Spinal cord (tissue), 10 donors: ENCODE data around the gene QRICH1. TPM values are rescaled to one million over a fixed set of nuclear protein-coding genes. Genes with fewer than 3 reads are reported as not detected.

ENCODE experiments used
- DNase-seq, 6 donors: peaks; one replicate each; pipeline versions ENCODE4 v3.0.0 to v3.0.0-alpha.2; 2013 to 2015; ENCODE audit warnings: low spot score in 6 of 6, low read depth in 4 of 6
- H3K27ac ChIP-seq: one replicate; pipeline ENCODE4 v1.5.1; 2013; ENCODE audit warnings: low read depth, low read length, control low read depth
- H3K27me3 ChIP-seq: one replicate; pipeline ENCODE4 v1.6.1; 2013; ENCODE audit warnings: low read length; ENCODE audit not compliant: control insufficient read depth, insufficient read depth
- H3K36me3 ChIP-seq: one replicate; pipeline ENCODE4 v1.6.1; 2013; ENCODE audit warnings: low read length; ENCODE audit not compliant: control insufficient read depth, insufficient read depth
- H3K4me1 ChIP-seq: one replicate; pipeline ENCODE4 v1.6.1; 2013; ENCODE audit warnings: low read length; ENCODE audit not compliant: control insufficient read depth, insufficient read depth
- H3K4me3 ChIP-seq: one replicate; pipeline ENCODE4 v1.5.1; 2013; ENCODE audit warnings: low read depth, low read length, control low read depth
- H3K9me3 ChIP-seq: one replicate; pipeline ENCODE4 v1.6.1; 2013; ENCODE audit warnings: low read length; ENCODE audit not compliant: control insufficient read depth, insufficient read depth
- WGBS: methylation state at CpG from one replicate; pipeline ENCODE4 v1.1.5; 2013; ENCODE audit warnings: missing lambda C conversion rate; ENCODE audit not compliant: insufficient coverage; 5-methylcytosine and 5-hydroxymethylcytosine counted together
- polyA plus RNA-seq, 2 donors: library from polyadenylated mRNA; unstranded; fragments of 120-200 nt; gene quantifications; one replicate each; pipeline ENCODE4 v1.2.1, GENCODE V29; 2013; ENCODE audit not compliant: insufficient read length in 2 of 2
- total RNA-seq, 2 donors: library from RNA; depleted of rRNA in 1 of 2; stranded (reverse); fragments of 120-200 nt in 1 of 2; fragments of >200 nt in 1 of 2; gene quantifications; one replicate each; pipeline versions ENCODE4 v1.2.3 to v1.2.4, GENCODE V29; 2013 to 2014
- donor health status: healthy.

Gene QRICH1
- total and polyA plus RNA-seq, 4 donors: 62.9 to 104 (median 82.3) TPM

DNA sequence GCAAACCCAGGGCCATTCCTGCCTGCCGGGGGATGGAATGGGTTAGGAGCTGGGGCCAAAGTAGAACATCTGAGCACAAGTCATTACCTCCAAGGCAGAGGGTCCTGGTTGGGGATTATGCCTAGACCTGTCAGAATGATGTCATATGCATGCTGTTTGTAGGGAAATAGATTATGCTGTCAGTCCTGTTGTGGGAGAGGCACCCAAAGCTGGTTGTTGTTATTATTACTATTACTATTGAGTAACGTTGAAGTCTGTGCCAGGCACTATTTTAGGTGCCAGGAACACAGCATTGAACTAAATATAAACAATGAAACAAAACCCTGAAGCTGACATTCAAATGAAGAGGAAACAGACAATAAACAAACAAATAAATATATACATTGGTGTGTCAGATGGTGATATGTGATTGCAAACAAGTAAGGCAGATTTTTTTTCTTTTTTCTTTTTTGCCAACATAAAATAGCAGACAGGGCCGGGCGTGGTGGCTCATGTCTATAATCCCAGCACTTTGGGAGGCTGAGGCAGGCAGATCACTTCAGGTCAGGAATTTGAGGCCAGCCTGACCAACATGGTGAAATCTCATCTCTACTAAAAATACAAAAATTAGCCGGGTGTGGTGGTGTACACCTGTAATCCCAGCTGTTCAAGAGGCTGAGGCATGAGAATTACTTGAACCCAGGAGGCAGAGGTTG is 101.9 kb downstream of the QRICH1 start:
- DNase-seq: no peak
- peak overlapping the region; percentile 62 for H3K4me3 ChIP-seq
- peaks cover 30% of the 10 kb centered on the region for H3K4me1 ChIP-seq
- H3K9me3 ChIP-seq: no peaks in the 10 kb centered on the region
- H3K36me3 ChIP-seq: peaks cover 30% of the 10 kb centered on the region
- 89% methylated on average over 3 of the region's 5 CpGs for whole genome bisulfite sequencing
- H3K27ac ChIP-seq: no peak overlapping the region
- H3K27me3 ChIP-seq: no peaks in the 10 kb centered on the region

DNA sequence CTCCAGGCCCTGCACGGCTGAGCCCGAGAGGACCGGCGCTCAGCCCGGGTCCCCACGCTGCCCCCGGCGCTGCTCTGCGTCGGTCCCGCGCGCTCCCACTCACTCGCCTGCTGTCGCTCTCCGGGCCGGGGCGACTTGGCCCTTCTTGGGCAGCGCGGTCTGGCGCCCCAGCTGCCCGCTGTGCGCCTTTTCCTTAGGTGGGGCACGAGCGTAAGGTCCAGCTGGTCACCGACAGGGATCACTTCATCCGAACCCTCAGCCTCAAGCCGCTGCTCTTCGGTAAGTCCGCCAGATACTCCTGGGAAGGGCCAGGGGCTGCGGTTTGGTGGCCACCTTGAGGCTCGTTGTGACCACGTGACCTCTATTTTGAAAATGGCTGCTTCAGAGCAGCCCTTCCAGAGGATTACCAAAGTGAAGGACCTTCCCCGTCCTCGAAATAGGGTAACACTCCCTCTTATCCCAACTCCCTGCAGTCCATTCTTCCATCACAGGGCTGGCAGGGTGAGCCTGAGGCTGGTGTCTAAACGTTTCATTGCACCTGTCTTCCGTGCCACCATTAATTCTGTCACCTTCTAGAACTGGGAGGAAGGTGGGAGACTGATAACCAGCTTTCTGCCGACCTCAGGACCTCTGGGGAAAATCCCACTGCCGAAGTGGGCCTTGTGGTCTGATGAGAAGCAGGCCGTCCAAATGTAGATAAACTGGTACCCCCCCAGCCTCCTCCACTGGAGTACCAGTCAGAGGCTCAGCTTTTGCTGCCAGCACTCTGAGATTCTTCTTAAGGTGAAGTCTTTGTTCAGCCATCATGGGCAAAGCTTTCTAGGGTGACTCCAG is 103.0 kb downstream of the QRICH1 start:
- H3K4me1 ChIP-seq: peaks cover 30% of the 10 kb centered on the region
- H3K27ac ChIP-seq: peak overlapping the region; percentile 66
- peak in 2 of 6 donors; percentile 64 to 84 for DNase-seq
- no peaks in the 10 kb centered on the region for H3K9me3 ChIP-seq
- H3K27me3 ChIP-seq: no peaks in the 10 kb centered on the region
- 1% methylated on average over 36 of the region's 40 CpGs for WGBS
- peaks cover 27% of the 10 kb centered on the region for H3K36me3 ChIP-seq
- H3K4me3 ChIP-seq: peak overlapping the region; percentile 62

DNA sequence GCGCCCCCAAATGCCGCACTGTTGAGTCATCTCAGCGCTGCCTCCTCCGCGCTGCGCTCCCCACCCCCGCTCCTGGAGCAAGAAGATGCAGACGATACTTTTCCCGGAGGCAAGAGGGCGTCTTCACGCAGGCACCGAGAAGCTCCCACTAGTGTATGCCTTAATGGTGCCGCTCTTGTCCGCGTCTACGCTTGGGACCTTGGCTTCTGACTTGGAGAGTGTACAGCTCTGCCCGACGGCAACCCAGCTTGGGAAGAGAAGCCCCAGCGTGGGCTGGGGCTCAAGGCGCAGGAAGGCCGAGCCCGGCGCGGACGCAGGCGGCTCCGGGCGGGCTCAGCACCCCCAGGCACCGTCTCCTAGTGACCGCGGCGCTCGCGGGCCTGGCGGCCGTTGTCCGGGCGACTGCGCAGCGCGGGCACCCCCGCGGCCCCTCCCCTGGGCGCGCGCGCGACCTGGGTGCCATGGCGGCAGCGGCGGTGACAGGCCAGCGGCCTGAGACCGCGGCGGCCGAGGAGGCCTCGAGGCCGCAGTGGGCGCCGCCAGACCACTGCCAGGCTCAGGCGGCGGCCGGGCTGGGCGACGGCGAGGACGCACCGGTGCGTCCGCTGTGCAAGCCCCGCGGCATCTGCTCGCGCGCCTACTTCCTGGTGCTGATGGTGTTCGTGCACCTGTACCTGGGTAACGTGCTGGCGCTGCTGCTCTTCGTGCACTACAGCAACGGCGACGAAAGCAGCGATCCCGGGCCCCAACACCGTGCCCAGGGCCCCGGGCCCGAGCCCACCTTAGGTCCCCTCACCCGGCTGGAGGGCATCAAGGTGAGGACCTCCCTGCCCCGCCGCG is 103.9 kb downstream of the QRICH1 start, which contains the start of gene P4HTM:
TSS of gene P4HTM (plus strand) at position 446 of the 840 bp plus-strand sequence. CDS start at position 462, 16 bp downstream.
- Histone ChIP-seq H3K27ac (peak within 1 kb of the TSS; percentile 98), H3K9me3 (no peaks in the 10 kb centered on the region), H3K36me3 (peaks cover 24% of the 10 kb centered on the region), H3K4me1 (peaks cover 30% of the 10 kb centered on the region), H3K4me3 (peak within 1 kb of the TSS; percentile 81), H3K27me3 (no peaks in the 10 kb centered on the region)
- DNase-seq: peak in 5 of 6 donors; percentile 69 to 96 (median 80)
- WGBS: under 1% methylated on average over 91 of the region's 91 CpGs

DNA sequence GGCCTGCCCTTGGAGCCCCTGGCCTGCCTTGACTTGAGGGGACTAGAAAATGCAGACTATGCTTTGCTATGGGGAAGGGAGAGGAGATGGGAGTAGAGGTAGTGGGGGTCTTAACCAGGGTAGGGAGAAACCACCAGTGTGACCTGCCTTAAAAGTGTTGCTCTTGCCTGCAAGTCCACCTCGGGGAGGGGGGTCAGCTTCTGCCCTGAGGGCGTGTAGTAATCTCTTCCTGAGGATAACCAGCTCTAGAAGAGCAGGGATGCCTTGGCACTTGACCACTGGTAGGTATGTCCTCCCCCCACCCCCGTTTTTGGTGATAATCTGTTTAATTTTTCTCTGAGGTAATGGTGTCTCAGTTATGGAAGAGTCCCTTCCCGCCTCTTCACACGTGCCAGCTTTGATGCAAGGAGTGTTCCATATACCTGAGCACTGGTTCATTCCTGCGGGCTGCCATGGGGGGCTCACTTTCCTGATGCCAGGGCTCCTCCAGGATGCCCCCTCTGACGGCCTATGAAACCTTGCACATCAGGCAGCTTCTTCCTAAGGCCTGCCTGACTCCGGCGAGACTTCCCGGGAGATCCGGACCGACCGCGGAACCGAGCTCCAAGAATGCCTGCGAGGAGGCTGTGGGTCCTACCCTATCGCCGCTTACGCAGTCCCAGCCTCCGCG is 104.6 kb downstream of the QRICH1 start:
- Histone ChIP-seq H3K27me3 (no peaks in the 10 kb centered on the region), H3K36me3 (peaks cover 19% of the 10 kb centered on the region), H3K27ac (peak overlapping the region; percentile 98), H3K9me3 (no peaks in the 10 kb centered on the region), H3K4me3 (peak overlapping the region; percentile 81), H3K4me1 (peaks cover 30% of the 10 kb centered on the region)
- 2% methylated on average over 19 of the region's 21 CpGs for WGBS
- no peak for DNase-seq

DNA sequence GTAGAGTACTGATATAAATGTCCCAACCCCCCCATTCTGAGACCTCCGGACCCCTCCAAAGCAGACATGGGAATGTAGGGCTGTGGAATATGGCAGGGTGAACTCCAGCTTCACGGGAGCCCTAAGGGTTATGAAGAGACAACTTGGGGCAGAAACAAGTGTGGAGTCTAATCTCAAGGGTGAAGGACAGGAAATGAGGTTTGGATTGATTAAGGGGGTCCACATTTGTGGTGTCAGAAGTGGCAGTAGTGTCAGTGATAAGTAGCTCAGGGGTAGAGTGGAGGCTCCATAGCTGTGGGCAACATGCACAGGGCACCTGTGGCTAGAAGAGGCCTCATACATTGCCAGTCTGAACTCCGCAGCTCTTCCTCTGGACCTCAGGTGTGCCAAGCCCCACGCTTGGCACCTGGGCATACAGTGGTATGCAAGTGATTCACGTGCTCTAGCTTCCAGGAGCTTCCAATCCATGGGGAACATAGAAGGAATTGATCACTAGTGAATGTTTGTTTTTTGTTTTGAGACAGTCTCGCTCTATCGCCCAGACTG is 108.0 kb downstream of the QRICH1 start:
- H3K9me3 ChIP-seq: no peaks in the 10 kb centered on the region
- peaks cover 38% of the 10 kb centered on the region for H3K36me3 ChIP-seq
- H3K4me1 ChIP-seq: peaks cover 21% of the 10 kb centered on the region
- DNase-seq: no peak
- WGBS: 92% methylated on average over 4 of the region's 7 CpGs
- H3K27me3 ChIP-seq: no peaks in the 10 kb centered on the region
- H3K27ac ChIP-seq: no peak overlapping the region
- H3K4me3 ChIP-seq: no peak overlapping the region

DNA sequence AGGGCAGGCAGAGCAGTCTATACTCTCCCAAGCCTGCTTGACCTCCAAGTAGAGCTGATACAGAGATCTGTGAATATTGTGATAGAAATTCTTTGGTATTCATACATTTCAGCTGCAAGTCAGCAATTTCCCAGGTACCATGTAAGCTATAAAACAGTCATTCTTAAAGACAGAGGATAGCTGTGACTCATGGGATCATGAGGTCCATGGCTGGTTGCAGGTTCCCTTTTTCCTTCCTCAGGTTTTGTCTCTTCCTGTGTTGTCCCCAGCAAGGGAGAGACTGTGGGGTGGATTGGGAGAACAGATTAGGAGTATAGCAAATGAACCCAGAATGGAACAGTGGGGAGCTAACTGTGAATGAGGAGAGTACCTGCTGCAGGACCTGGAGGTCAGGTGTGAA is 109.2 kb downstream of the QRICH1 start:
- H3K27me3 ChIP-seq: no peaks in the 10 kb centered on the region
- no peak overlapping the region for H3K27ac ChIP-seq
- peaks cover 48% of the 10 kb centered on the region for H3K36me3 ChIP-seq
- no peak for DNase-seq
- H3K9me3 ChIP-seq: no peaks in the 10 kb centered on the region
- H3K4me1 ChIP-seq: peaks cover 16% of the 10 kb centered on the region
- no peak overlapping the region for H3K4me3 ChIP-seq

DNA sequence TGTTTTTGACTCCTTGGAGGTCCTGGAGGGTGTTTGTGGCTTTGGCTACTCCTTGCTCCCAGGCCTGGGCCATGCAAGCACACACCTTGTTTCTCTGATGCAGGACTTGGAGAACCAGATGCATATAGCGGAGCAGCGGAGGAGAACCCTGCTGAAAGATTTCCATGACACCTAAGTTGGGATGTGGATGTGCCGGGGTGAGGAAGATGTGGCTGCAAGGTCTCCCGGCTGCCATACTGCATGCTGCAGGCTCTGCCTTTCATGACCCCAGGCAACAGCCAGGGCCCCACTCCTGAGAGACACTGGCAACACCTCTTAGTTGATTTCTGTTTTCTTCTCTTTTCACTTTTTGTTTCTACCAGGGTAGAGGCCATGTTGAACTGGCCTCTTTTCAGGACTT is 110.8 kb downstream of the QRICH1 start:
- Histone ChIP-seq H3K36me3 (peaks cover 61% of the 10 kb centered on the region), H3K27ac (no peak overlapping the region), H3K9me3 (no peaks in the 10 kb centered on the region), H3K4me3 (no peak overlapping the region), H3K27me3 (no peaks in the 10 kb centered on the region), H3K4me1 (peaks cover under 1% of the 10 kb centered on the region)
- no peak for DNase-seq
- WGBS: 100% methylated on average over 3 of the region's 4 CpGs

DNA sequence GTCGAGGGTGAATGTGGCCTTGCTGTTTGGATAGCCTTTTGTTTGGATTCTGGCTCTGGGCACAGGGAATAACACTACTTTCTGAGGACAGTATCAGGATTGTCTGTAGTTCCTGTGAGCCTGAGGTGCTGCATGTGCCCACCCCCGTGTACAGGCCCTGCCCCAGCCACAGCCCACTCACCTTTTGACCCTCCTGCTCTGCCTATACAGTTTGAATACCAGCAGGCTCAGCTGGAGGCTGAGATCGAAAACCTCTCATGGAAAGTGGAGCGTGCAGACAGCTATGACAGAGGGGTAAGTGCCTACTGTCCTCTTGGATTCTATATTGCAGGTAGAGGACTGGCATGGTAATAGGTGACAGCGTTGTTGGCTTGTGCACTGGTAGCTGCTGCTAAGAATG is 111.2 kb downstream of the QRICH1 start:
- no peak overlapping the region for H3K27ac ChIP-seq
- H3K4me1 ChIP-seq: no peaks in the 10 kb centered on the region
- H3K36me3 ChIP-seq: peaks cover 61% of the 10 kb centered on the region
- no peaks in the 10 kb centered on the region for H3K9me3 ChIP-seq
- H3K4me3 ChIP-seq: no peak overlapping the region
- DNase-seq: no peak
- H3K27me3 ChIP-seq: no peaks in the 10 kb centered on the region
- 87% methylated on average over 4 of the region's 5 CpGs for WGBS

DNA sequence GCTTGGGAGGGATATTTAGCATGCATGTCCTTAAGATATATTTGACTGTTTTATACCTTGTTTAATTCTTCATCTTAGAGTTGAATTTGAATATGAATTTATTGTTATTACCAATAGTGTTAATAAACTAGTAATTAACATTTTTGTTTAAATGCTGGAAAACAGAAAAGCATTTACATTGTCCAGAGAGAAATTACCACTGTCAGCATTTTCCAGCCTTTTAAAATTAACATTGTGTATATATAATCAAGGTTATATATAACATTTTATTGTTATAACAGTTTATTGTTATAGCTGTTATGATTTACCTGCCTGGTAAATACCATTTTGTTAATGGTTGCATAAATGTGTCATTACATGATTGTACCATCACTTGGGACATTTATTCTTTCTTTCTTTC is 111.9 kb downstream of the QRICH1 start:
- no peaks in the 10 kb centered on the region for H3K9me3 ChIP-seq
- DNase-seq: no peak
- no peaks in the 10 kb centered on the region for H3K27me3 ChIP-seq
- peaks cover 68% of the 10 kb centered on the region for H3K36me3 ChIP-seq
- H3K4me1 ChIP-seq: no peaks in the 10 kb centered on the region
- H3K27ac ChIP-seq: no peak overlapping the region
- no peak overlapping the region for H3K4me3 ChIP-seq
